ENCODE results near the gene CNPY1. TPM values are rescaled to one million over a fixed set of nuclear protein-coding genes. Genes with fewer than 3 reads are reported as not detected.

CNPY1 gene
- total and polyA plus RNA-seq, 2 of the 8 experiments (the other 6 are each of a cell fraction or from before 2014, with no cell fraction given), result not detected

Other genes with a start within 250 kb of the CNPY1 start
- gene INSIG1, start 248.7 kb downstream of the CNPY1 start, total RNA-seq (2021; fragmentation: NEBNext Ultra II Directional; extraction: Animal tissue kit (Norgen Biotek cat#: 25700)), result 40.0 and 44.7 TPM in 2 replicates
- gene INSIG1, start 248.7 kb downstream of the CNPY1 start, polyA plus RNA-seq (2011; rRNA removed), result 58.4 and 68.1 TPM in 2 replicates
- not detected in 2 replicates for gene EN2, start 88.4 kb downstream of the CNPY1 start, total RNA-seq (2021; fragmentation: NEBNext Ultra II Directional; extraction: Animal tissue kit (Norgen Biotek cat#: 25700))
- gene EN2, start 88.4 kb downstream of the CNPY1 start, polyA plus RNA-seq (2011; rRNA removed), result 0.03 TPM in 1 of 2 replicates, not detected in the other
- gene RBM33, start 98.1 kb upstream of the CNPY1 start, total RNA-seq (2021; fragmentation: NEBNext Ultra II Directional; extraction: Animal tissue kit (Norgen Biotek cat#: 25700)), result 56.5 and 64.6 TPM in 2 replicates
- gene RBM33, start 98.1 kb upstream of the CNPY1 start, polyA plus RNA-seq (2011; rRNA removed), result 16.5 and 32.5 TPM in 2 replicates

Data from H1 (cell line).